DND-41 (cell line): ENCODE data around the gene VAPB.

Experiments
- CTCF ChIP-seq: IDR thresholded peaks from 2 replicates; pipeline ENCODE4 v1.5.1; 2012; ENCODE audit warnings: borderline replicate concordance, low read length, moderate library complexity, mild to moderate bottlenecking; ENCODE audit not compliant: poor library complexity, severe bottlenecking; ENCODE audit errors: extremely low read depth
- EZH2 ChIP-seq: IDR thresholded peaks from 3 replicates; pipeline ENCODE4 v1.6.1; 2012; ENCODE audit warnings: borderline replicate concordance, low read depth, mild to moderate bottlenecking, moderate library complexity, low read length, inconsistent platforms; ENCODE audit not compliant: severe bottlenecking

GRCh38 chr20:58407201-58407873 is 18.3 kb downstream of the VAPB start:
- TF ChIP-seq CTCF: no peak
- no peak for TF ChIP-seq EZH2
